MM.1S (cell line): ENCODE measurements around the gene TOMM40.
"Not testable (repeated sequence)": the region's sequence is repeated elsewhere in the genome, so short reads cannot be mapped to it uniquely, and the experiment has no call there.

Experiments
- CTCF ChIP-seq: fragments of 300-600 bp; sonication (generic); IDR thresholded peaks from 2 replicates; pipeline ENCODE4 v1.5.1; 2016; ENCODE audit warnings: antibody characterized with exemption, low read length, mixed read lengths
- EZH2 ChIP-seq: fragments of 300-600 bp; sonication (generic); optimal IDR thresholded peaks from 2 replicates; pipeline ENCODE3; 2017; ENCODE audit warnings: low read depth, mild to moderate bottlenecking, antibody characterized with exemption, low read length, mixed read lengths
- EZH2phosphoT487 ChIP-seq: fragments of 300-600 bp; sonication (generic); IDR thresholded peaks from 2 replicates; pipeline ENCODE4 v1.6.1; 2018; ENCODE audit warnings: antibody characterized with exemption, low read length

DNA sequence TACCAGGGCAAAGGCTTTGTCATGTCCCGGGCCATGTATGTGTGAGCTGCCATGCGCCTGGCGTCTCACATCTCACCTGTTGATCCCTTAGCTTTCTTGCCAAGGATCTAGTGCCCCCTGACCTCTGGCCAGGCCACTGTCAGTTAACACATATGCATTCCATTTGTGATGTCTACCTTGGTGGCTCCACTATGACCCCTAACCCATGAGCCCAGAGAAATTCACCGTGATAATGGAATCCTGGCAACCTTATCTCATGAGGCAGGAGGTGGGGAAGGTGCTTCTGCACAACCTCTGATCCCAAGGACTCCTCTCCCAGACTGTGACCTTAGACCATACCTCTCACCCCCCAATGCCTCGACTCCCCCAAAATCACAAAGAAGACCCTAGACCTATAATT lies 2.7 kb upstream of the TOMM40 start:
- TF ChIP-seq EZH2, CTCF, EZH2phosphoT487: not testable (repeated sequence)
